ENCODE results near the gene TMEM109.

GRCh38 chr11:60890696-60891095, 23.3 kb upstream of the TMEM109 start:
- TF ChIP-seq, protein P1, sequence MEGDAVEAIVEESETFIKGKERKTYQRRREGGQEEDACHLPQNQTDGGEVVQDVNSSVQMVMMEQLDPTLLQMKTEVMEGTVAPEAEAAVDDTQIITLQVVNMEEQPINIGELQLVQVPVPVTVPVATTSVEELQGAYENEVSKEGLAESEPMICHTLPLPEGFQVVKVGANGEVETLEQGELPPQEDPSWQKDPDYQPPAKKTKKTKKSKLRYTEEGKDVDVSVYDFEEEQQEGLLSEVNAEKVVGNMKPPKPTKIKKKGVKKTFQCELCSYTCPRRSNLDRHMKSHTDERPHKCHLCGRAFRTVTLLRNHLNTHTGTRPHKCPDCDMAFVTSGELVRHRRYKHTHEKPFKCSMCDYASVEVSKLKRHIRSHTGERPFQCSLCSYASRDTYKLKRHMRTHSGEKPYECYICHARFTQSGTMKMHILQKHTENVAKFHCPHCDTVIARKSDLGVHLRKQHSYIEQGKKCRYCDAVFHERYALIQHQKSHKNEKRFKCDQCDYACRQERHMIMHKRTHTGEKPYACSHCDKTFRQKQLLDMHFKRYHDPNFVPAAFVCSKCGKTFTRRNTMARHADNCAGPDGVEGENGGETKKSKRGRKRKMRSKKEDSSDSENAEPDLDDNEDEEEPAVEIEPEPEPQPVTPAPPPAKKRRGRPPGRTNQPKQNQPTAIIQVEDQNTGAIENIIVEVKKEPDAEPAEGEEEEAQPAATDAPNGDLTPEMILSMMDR (IDR thresholded peaks at IDR 0.05), result no peak
- no peak for TF ChIP-seq POLR2AphosphoS5 (IDR thresholded peaks at IDR 0.05)
